Esophagus (tissue), 2 donors: ENCODE measurements around the gene MTSS2. TPM values are rescaled to one million over a fixed set of nuclear protein-coding genes. Genes with fewer than 3 reads are reported as not detected.
"Not testable (repeated sequence)": the region's sequence is repeated elsewhere in the genome, so short reads cannot be mapped to it uniquely, and the experiment has no call there.

Experiments used
- H3K27ac ChIP-seq, 2 donors: one replicate each; pipeline ENCODE4 v1.5.1; 2013; ENCODE audit warnings: low read depth in 2 of 2, mild to moderate bottlenecking in 2 of 2, inconsistent platforms in 1 of 2, low read length in 1 of 2, moderate library complexity in 1 of 2
- H3K27me3 ChIP-seq, 2 donors: one replicate each; pipeline ENCODE4 v1.6.1; 2013; ENCODE audit warnings: low read length in 2 of 2, control low read depth in 1 of 2, mild to moderate bottlenecking in 1 of 2; ENCODE audit not compliant: insufficient read depth in 2 of 2, control insufficient read depth in 1 of 2
- H3K36me3 ChIP-seq, 2 donors: one replicate each; pipeline ENCODE4 v1.6.1; 2013; ENCODE audit warnings: low read length in 1 of 2; ENCODE audit not compliant: control insufficient read depth in 2 of 2, insufficient read depth in 2 of 2
- H3K4me1 ChIP-seq, 2 donors: one replicate each; pipeline ENCODE4 v1.6.1; 2013; ENCODE audit warnings: low read length in 1 of 2; ENCODE audit not compliant: control insufficient read depth in 2 of 2, insufficient read depth in 2 of 2
- H3K4me3 ChIP-seq, 2 donors: one replicate each; pipeline ENCODE4 v1.5.1; 2013; ENCODE audit warnings: low read length in 2 of 2, mild to moderate bottlenecking in 2 of 2, low read depth in 1 of 2, moderate library complexity in 1 of 2
- H3K9me3 ChIP-seq, 2 donors: one replicate each; pipeline ENCODE4 v1.6.1; 2013; ENCODE audit warnings: mild to moderate bottlenecking in 2 of 2, low read depth in 1 of 2, low read length in 1 of 2, moderate library complexity in 1 of 2; ENCODE audit not compliant: control insufficient read depth in 2 of 2, insufficient read depth in 1 of 2
- WGBS, 2 donors: extraction: QIAGEN DNeasy Blood & Tissue Kit; methylation state at CpG; one replicate each; pipeline ENCODE4 v1.1.7; 2013; 5-methylcytosine and 5-hydroxymethylcytosine counted together
- polyA plus RNA-seq, 2 donors: library from polyadenylated mRNA; stranded (reverse); fragments of 200-250 nt; gene quantifications; one replicate each; pipeline ENCODE4 v1.2.3, GENCODE V29; 2013
- donor health status: healthy with polysubstance abuse.
- donor health status: Bipolar disorder and iron deficiency.

The MTSS2 gene
- polyA plus RNA-seq, 2 donors: 27.4 to 62.9 TPM

GRCh38 chr16:70676675-70677498 lies 9.0 kb downstream of the MTSS2 start:
- Histone ChIP-seq H3K36me3 (peaks cover 4 to 55% of the 10 kb centered on the region in 2 donors), H3K27me3 (no peaks in the 10 kb centered on the region), H3K4me3 (no peak overlapping the region), H3K4me1 (peaks cover 0 to 16% of the 10 kb centered on the region in 2 donors), H3K9me3 (no peaks in the 10 kb centered on the region), H3K27ac (no peak overlapping the region)
- WGBS, 2 donors: 82 to 90% methylated on average over 13 to 14 of the region's 14 CpGs

GRCh38 chr16:70675851-70676513 lies 9.9 kb downstream of the MTSS2 start:
- peak overlapping the region in 1 of 2 donors; percentile 62 for H3K27ac ChIP-seq
- H3K27me3 ChIP-seq: no peaks in the 10 kb centered on the region
- WGBS, 2 donors: 75 to 84% methylated on average over 7 of the region's 7 CpGs

DNA sequence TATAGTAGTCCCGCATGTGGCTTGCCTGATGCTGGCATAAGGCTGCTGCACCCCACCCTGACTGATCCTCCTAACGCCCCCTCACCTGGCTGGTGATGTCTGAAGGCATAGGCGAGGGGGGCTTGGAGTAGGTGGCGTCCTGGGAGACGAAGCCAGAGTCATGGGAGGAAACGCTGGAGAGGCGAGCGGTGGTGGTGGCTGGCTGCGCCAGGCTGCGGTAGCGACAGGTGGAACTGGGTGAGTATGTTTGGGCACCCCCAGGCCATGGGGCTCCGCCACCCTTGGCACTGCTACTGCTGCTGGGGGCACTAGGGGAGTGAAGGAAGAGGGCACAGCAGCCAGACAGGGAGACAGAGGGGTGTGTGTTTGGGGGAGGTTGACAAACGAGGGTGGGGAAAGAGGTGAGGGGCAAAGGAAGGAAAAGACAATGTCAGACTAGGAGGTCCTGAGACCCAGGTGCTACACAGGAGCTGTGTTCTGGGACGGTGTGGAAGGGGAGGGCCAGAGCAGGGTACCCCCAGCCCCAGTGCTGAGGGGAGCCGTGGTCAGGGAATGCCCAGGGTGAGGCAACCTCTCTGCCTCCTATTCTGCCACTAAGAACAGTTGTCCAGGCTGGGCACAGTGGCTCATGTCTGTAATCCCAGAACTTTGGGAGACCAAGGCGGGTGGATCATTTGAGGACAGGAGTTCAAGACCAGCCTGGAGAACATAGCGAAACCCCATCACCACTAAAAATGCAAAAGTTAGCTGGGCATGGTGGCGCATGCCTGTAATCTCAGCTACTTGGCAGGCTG lies 11.4 kb downstream of the MTSS2 start:
- H3K27ac ChIP-seq: no peak overlapping the region
- H3K4me3 ChIP-seq: no peak overlapping the region
- peaks cover 0 to 2% of the 10 kb centered on the region in 2 donors for H3K4me1 ChIP-seq
- 80 to 86% methylated on average over 18 of the region's 18 CpGs for WGBS, 2 donors
- H3K36me3 ChIP-seq: peaks cover 4 to 45% of the 10 kb centered on the region in 2 donors
- no peaks in the 10 kb centered on the region for H3K9me3 ChIP-seq
- no peaks in the 10 kb centered on the region for H3K27me3 ChIP-seq

More at GRCh38 chr16:70675851-70676513, 9.9 kb downstream of the MTSS2 start:
- no peak overlapping the region for H3K4me3 ChIP-seq
- no peaks in the 10 kb centered on the region for H3K9me3 ChIP-seq
- H3K4me1 ChIP-seq: peaks cover 0 to 7% of the 10 kb centered on the region in 2 donors
- peaks cover 4 to 55% of the 10 kb centered on the region in 2 donors for H3K36me3 ChIP-seq

DNA sequence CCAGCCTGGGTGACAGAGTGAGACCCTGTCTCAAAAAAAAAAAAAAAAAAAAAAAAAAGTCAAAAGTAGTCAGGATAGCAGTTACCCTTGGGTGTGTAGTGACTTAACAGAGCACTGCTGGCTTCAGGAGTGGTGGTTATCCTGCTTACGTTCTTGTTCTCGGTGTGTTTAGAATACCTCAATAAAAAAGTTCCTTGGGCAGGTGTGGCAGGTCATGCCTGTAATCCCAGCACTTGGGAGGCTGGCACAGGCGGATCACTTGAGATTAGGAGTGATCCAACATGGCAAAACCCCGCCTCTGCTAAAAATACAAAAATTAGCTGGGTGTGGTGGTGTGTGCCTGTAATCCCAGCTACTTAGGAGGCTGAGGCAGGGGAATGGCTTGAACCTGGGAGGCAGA lies 14.9 kb downstream of the MTSS2 start:
- H3K9me3 ChIP-seq, H3K4me1 ChIP-seq, H3K4me3 ChIP-seq, H3K27ac ChIP-seq, H3K27me3 ChIP-seq: not testable (repeated sequence)
- H3K36me3 ChIP-seq: peaks cover 1 to 24% of the 10 kb centered on the region in 2 donors
- WGBS, 2 donors: 73 to 74% methylated on average over 4 of the region's 4 CpGs

DNA sequence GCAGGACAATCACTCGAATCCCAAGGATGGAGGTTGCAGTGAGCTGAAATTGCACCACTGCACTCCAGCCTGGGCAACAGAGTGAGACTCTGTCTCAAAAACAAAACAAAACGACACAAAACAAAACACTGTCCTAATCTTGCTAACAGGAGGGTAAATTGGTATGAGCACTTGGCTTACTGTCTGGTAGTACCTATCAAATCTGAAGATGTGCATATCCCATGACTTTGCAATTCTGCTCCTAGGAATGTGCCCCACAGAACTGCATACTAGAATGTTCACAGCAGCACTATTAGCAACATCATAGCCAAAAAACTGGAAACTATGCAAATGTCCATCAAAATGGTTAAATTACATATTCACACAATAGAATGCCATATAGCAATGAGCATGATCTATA lies 15.7 kb downstream of the MTSS2 start:
- 96 to 98% methylated on average over 2 of the region's 2 CpGs for WGBS, 2 donors
- peaks cover 7 to 27% of the 10 kb centered on the region in 2 donors for H3K36me3 ChIP-seq
- H3K9me3 ChIP-seq: no peaks in the 10 kb centered on the region
- no peaks in the 10 kb centered on the region for H3K4me1 ChIP-seq
- no peak overlapping the region for H3K4me3 ChIP-seq
- no peak overlapping the region for H3K27ac ChIP-seq
- H3K27me3 ChIP-seq: no peaks in the 10 kb centered on the region

- no peaks in the 10 kb centered on the region for H3K4me1 ChIP-seq
- no peaks in the 10 kb centered on the region for H3K27me3 ChIP-seq
- 84 to 86% methylated on average over 22 of the region's 22 CpGs for WGBS, 2 donors
- peaks cover 7 to 38% of the 10 kb centered on the region in 2 donors for H3K36me3 ChIP-seq
- no peaks in the 10 kb centered on the region for H3K9me3 ChIP-seq
- H3K4me3 ChIP-seq: no peak overlapping the region
- H3K27ac ChIP-seq: no peak overlapping the region
Observed at GRCh38 chr16:70665806-70666735, 19.8 kb downstream of the MTSS2 start.

DNA sequence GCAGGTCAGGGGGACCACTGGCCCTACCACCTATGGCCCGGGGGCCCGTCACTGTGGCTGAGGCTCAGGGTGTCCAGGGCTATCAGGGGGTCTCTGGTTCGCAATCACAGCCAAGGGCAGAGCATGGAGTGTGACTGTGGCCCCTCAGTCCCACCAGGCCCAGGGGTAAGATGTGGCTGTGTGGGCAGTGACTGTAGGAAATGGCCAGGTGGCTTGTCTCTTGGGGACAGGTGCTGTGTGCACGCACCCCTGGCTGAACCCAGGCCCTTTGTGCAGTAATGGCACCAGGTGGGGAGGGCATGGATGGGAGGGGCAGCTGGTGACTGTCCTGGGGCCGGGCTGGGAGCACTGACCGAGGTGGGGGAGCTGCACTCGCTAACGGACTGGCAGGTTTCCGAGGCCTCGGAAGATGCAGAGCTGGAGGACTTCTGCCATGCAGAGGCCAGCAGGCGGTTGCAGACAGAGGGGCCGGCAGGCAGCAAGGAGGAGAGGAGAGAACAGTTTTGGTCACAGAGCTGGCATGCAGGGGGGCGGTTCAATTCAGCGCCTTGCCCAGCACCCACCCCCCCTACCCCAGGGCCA lies 20.6 kb downstream of the MTSS2 start:
- WGBS, 2 donors: 91 to 94% methylated on average over 14 of the region's 14 CpGs
- H3K9me3 ChIP-seq: no peaks in the 10 kb centered on the region
- no peak overlapping the region for H3K27ac ChIP-seq
- no peaks in the 10 kb centered on the region for H3K27me3 ChIP-seq
- H3K4me1 ChIP-seq: no peaks in the 10 kb centered on the region
- peaks cover 7 to 38% of the 10 kb centered on the region in 2 donors for H3K36me3 ChIP-seq
- no peak overlapping the region for H3K4me3 ChIP-seq

GRCh38 chr16:70664325-70665112 lies 21.3 kb downstream of the MTSS2 start:
- 88 to 92% methylated on average over 32 to 39 of the region's 39 CpGs for WGBS, 2 donors

More at GRCh38 chr16:70664325-70665112, 21.3 kb downstream of the MTSS2 start:
- Histone ChIP-seq H3K9me3 (no peaks in the 10 kb centered on the region), H3K36me3 (peaks cover 7 to 40% of the 10 kb centered on the region in 2 donors), H3K4me1 (no peaks in the 10 kb centered on the region), H3K27ac (no peak overlapping the region), H3K27me3 (no peaks in the 10 kb centered on the region), H3K4me3 (no peak overlapping the region)
